ENCODE results near the gene VIPR2. TPM values are rescaled to one million over a fixed set of nuclear protein-coding genes. Genes with fewer than 3 reads are reported as not detected.

Gene VIPR2
- total and polyA plus RNA-seq, 4 donors: 0.02 to 0.91 (median 0.73) TPM

DNA sequence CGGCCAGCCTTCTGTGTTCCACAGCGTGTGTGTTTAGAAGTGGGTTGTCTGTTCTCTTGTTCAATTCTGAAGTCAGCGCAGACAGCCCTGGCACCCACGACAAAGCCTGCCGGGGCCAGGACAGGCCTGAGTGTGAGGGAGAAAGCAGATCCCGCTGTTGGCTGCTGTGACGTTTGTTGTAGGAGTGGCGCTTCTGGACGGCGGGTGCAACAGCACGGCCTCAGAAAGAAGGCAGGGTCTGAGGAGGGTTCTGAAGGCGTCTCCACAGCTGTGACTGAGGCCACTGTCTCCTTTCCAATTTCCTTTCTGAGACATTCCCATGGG, 76.2 kb downstream of the VIPR2 start:
- H3K9ac ChIP-seq (ENCODE audit: insufficient read depth in 1 of 2, low read length in 2 of 2): no peak overlapping the region

DNA sequence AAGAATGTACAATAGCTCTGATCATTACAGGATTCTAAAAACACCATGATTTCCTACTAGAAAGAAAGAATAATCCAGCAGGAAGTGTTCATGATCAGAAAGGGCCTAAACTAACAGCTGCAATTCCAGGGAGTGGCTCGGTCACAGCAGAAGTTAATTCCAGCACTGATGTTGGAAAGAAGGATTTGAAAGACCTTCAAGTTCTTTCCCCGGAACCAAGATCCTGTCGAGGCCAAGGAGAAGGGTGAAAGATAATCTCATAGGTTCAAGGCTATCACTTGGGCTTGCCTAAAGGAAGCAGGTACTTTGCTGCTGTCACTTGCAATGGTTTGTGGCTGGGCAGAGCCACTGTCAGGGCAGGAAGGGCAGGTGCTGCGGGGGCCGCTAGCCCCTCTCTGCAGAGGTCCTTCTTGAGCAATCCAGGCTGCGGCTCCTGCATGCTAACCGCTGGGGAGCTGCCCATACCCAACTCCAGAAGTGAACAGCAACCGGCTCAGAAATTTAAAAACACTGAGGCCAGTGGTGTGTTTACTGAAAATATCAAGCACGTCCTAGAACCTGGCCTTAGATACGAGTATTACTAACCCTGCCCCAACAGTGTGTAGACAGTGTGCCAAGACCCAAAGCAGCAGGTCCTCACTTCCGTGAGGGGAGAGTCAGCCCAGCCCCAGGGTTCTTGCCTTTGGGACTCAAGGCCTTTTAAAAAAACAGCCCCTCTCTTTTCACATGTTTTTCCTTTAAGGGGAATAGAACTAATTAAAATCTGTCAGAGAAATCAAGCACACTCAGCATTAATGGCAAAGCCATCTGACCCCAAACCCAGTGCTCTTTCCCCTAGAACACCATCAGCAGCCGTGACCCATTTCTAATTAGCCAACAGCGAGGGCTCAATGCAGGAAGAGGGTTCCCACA, 76.8 kb downstream of the VIPR2 start:
- TF ChIP-seq, protein P1, sequence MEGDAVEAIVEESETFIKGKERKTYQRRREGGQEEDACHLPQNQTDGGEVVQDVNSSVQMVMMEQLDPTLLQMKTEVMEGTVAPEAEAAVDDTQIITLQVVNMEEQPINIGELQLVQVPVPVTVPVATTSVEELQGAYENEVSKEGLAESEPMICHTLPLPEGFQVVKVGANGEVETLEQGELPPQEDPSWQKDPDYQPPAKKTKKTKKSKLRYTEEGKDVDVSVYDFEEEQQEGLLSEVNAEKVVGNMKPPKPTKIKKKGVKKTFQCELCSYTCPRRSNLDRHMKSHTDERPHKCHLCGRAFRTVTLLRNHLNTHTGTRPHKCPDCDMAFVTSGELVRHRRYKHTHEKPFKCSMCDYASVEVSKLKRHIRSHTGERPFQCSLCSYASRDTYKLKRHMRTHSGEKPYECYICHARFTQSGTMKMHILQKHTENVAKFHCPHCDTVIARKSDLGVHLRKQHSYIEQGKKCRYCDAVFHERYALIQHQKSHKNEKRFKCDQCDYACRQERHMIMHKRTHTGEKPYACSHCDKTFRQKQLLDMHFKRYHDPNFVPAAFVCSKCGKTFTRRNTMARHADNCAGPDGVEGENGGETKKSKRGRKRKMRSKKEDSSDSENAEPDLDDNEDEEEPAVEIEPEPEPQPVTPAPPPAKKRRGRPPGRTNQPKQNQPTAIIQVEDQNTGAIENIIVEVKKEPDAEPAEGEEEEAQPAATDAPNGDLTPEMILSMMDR (IDR thresholded peaks at IDR 0.05; ENCODE audit: control extremely low read depth, extremely low read depth): no peak

More for the DNA sequence above, 76.2 kb downstream of the VIPR2 start:
- Histone ChIP-seq H3K9me3 (ENCODE audit: control insufficient read depth in 4 of 4, insufficient read depth in 3 of 4, low read length in 3 of 4) (no peaks in the 10 kb centered on the region), H3K27ac (ENCODE audit: low read depth in 1 of 2, low read length in 1 of 2) (peak overlapping the region in 1 of 2 donors; percentile 4), H3K4me3 (no peak overlapping the region), H3K36me3 (ENCODE audit: control insufficient read depth in 4 of 4, insufficient read depth in 4 of 4, low read length in 4 of 4) (no peaks in the 10 kb centered on the region), H3K27me3 (ENCODE audit: control insufficient read depth in 3 of 3, insufficient read depth in 3 of 3, low read length in 2 of 3) (no peaks in the 10 kb centered on the region), H3K4me1 (ENCODE audit: control insufficient read depth in 5 of 5, insufficient read depth in 5 of 5, low read length in 5 of 5) (peaks cover 0 to 23% (median 5%) of the 10 kb centered on the region in 5 donors)
- DNase-seq: peak; percentile 66 to 83 (median 76)
- ATAC-seq (ENCODE audit: insufficient read depth, low FRiP score): no peak
- TF ChIP-seq, protein P1 (IDR thresholded peaks at IDR 0.05; ENCODE audit: control extremely low read depth, extremely low read depth): no peak
- 60 to 70% methylated on average over 12 of the region's 12 CpGs for WGBS, 2 donors

DNA sequence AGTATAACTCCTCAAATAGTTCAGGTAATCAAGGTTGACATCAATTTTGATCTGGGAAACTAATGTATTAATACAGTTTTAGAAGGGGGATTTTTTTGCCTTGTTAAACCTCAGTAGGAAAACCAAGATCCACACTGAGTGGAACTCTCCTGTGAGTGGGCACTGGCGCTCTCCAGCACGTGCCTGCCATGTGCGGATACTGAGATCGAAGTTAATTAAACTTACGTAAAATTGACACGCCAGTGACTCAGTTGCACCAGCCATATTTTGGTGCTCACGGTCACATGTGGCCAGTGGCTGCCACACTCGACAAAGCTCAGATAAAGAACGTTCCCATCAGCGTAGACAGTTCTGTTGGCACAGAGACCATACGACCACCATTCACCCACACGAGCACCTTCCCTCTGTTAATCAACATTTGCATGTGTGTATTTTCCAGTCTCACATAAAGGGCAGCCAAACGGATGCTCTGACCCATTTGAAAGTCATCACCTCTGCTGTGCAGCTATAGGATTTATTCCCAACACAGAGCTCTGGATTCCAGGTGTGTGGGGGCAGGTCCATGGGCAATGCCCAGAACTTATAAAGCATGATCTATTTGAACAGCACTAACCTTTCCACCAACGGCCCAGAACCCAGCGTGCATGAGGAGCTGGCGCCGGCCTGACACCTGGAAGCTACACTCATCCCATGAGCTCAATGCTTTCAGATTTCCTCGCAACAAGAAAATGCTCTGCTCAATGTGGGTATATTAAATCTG, 77.7 kb downstream of the VIPR2 start:
- TF ChIP-seq, protein P1 (IDR thresholded peaks at IDR 0.05; ENCODE audit: control extremely low read depth, extremely low read depth): no peak
- Histone ChIP-seq H3K9me3 (ENCODE audit: control insufficient read depth in 4 of 4, insufficient read depth in 3 of 4, low read length in 3 of 4) (no peaks in the 10 kb centered on the region), H3K9ac (ENCODE audit: insufficient read depth in 1 of 2, low read length in 2 of 2) (no peak overlapping the region), H3K36me3 (ENCODE audit: control insufficient read depth in 4 of 4, insufficient read depth in 4 of 4, low read length in 4 of 4) (no peaks in the 10 kb centered on the region), H3K4me3 (no peak overlapping the region), H3K27me3 (ENCODE audit: control insufficient read depth in 3 of 3, insufficient read depth in 3 of 3, low read length in 2 of 3) (no peaks in the 10 kb centered on the region), H3K4me1 (ENCODE audit: control insufficient read depth in 5 of 5, insufficient read depth in 5 of 5, low read length in 5 of 5) (peaks cover 0 to 23% (median 5%) of the 10 kb centered on the region in 5 donors), H3K27ac (ENCODE audit: low read depth in 1 of 2, low read length in 1 of 2) (no peak overlapping the region)
- 91 to 95% methylated on average over 18 of the region's 18 CpGs for WGBS, 2 donors
- ATAC-seq (ENCODE audit: insufficient read depth, low FRiP score): no peak
- no peak for DNase-seq

More for the DNA sequence above, 76.8 kb downstream of the VIPR2 start:
- no peak overlapping the region for H3K4me3 ChIP-seq
- ATAC-seq (ENCODE audit: insufficient read depth, low FRiP score) (no peak), DNase-seq (no peak)
- H3K4me1 ChIP-seq (ENCODE audit: control insufficient read depth in 5 of 5, insufficient read depth in 5 of 5, low read length in 5 of 5): peaks cover 0 to 23% (median 5%) of the 10 kb centered on the region in 5 donors
- no peak overlapping the region for H3K9ac ChIP-seq (ENCODE audit: insufficient read depth in 1 of 2, low read length in 2 of 2)
- 72 to 77% methylated on average over 13 of the region's 13 CpGs for WGBS, 2 donors
- no peaks in the 10 kb centered on the region for H3K9me3 ChIP-seq (ENCODE audit: control insufficient read depth in 4 of 4, insufficient read depth in 3 of 4, low read length in 3 of 4)
- H3K27me3 ChIP-seq (ENCODE audit: control insufficient read depth in 3 of 3, insufficient read depth in 3 of 3, low read length in 2 of 3): no peaks in the 10 kb centered on the region
- H3K36me3 ChIP-seq (ENCODE audit: control insufficient read depth in 4 of 4, insufficient read depth in 4 of 4, low read length in 4 of 4): no peaks in the 10 kb centered on the region
- peak overlapping the region in 1 of 2 donors; percentile 4 for H3K27ac ChIP-seq (ENCODE audit: low read depth in 1 of 2, low read length in 1 of 2)

Measured in lung (tissue), 12 donors.